RCC 7860 (cell line): ENCODE data around the gene CD300LF.

ENCODE experiments used
- DNase-seq: peaks from one replicate; pipeline ENCODE4 v3.0.0-alpha.2; 2015; ENCODE audit warnings: low spot score
- FAIRE-seq: peaks from 2 replicates; lab custom pipeline; 2012; peaks lifted over from hg19 to GRCh38; lab: Jason Lieb, UNC

The CD300LF gene

GRCh38 chr17:74730491-74731346 lies 18.0 kb upstream of the CD300LF start:
- FAIRE-seq (no peak), DNase-seq (no peak)

GRCh38 chr17:74729866-74730265 lies 17.1 kb upstream of the CD300LF start:
- DNase-seq: no peak
- no peak for FAIRE-seq

- FAIRE-seq: no peak
- no peak for DNase-seq
These were observed 16.6 kb upstream of the CD300LF start for GRCh38 chr17:74729368-74729767.

GRCh38 chr17:74728702-74729075 lies 16.0 kb upstream of the CD300LF start:
- no peak for DNase-seq
- no peak for FAIRE-seq

GRCh38 chr17:74728033-74728701 lies 15.4 kb upstream of the CD300LF start:
- FAIRE-seq (no peak), DNase-seq (no peak)

GRCh38 chr17:74725111-74725510 lies 12.4 kb upstream of the CD300LF start:
- no peak for FAIRE-seq
- no peak for DNase-seq

- no peak for DNase-seq
- no peak for FAIRE-seq
These were observed 11.2 kb upstream of the CD300LF start for GRCh38 chr17:74723891-74724290.

GRCh38 chr17:74722782-74723181 lies 10.1 kb upstream of the CD300LF start:
- DNase-seq (no peak), FAIRE-seq (no peak)

- no peak for DNase-seq
- no peak for FAIRE-seq
These were observed 7.8 kb upstream of the CD300LF start for GRCh38 chr17:74720506-74720905.

GRCh38 chr17:74715144-74715543 lies 2.4 kb upstream of the CD300LF start:
- DNase-seq: no peak
- FAIRE-seq: no peak

- FAIRE-seq (no peak), DNase-seq (no peak)
These were observed 540 bp upstream of the CD300LF start for GRCh38 chr17:74713171-74713755.

GRCh38 chr17:74712301-74712700 lies 422 bp downstream of the CD300LF start:
- FAIRE-seq: no peak
- no peak for DNase-seq

- FAIRE-seq (no peak), DNase-seq (no peak)
These were observed 1.5 kb downstream of the CD300LF start for GRCh38 chr17:74711058-74711824.

- FAIRE-seq (no peak), DNase-seq (no peak)
These were observed 8.2 kb downstream of the CD300LF start for GRCh38 chr17:74704544-74704943.

- FAIRE-seq (no peak), DNase-seq (no peak)
These were observed 9.4 kb downstream of the CD300LF start for GRCh38 chr17:74703311-74703710.

- no peak for FAIRE-seq
These were observed 10.4 kb downstream of the CD300LF start for GRCh38 chr17:74702116-74702871.

GRCh38 chr17:74699236-74699635 lies 13.5 kb downstream of the CD300LF start:
- DNase-seq (no peak), FAIRE-seq (no peak)

More at GRCh38 chr17:74702116-74702871, 10.4 kb downstream of the CD300LF start:
- DNase-seq: no peak

GRCh38 chr17:74698069-74698468 lies 14.7 kb downstream of the CD300LF start:
- DNase-seq: no peak
- no peak for FAIRE-seq

- FAIRE-seq: no peak
- no peak for DNase-seq
These were observed 15.2 kb downstream of the CD300LF start for GRCh38 chr17:74697515-74697914.

GRCh38 chr17:74695629-74696028 lies 17.1 kb downstream of the CD300LF start:
- DNase-seq (no peak), FAIRE-seq (no peak)
